GM21515 (cell line): ENCODE results near the gene EYA2.

Experiments
- ATAC-seq: cut with Tn5 transposase; IDR thresholded peaks from one replicate; pipeline ENCODE4 v1.9.1; 2021; ENCODE audit not compliant: unreplicated experiment

Gene EYA2

DNA sequence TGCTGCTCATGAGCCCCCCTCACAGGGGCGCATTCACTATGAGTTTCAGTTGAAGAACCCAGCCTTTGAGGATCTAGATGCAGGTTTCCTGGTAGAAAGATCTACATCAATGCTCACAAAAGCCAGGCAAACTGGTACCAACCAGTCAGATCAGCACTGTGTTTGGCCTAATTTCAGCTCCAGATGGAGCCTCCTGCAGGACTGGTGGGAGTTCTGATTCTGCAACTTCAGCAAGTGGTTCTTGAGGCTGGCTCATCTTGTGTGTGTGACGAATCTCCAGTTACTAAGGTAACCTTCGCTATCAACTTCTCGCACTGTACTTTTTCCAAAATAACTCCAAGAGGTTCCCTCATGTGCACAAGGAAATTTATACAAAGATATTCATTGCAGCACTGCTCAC is 343.1 kb downstream of the EYA2 start:
- ATAC-seq, result no peak
